ENCODE results near the gene HES5.
A peak's percentile ranks its signal among the peaks of the same experiment; 100 is the strongest.

The HES5 gene

GRCh38 chr1:2528966-2529783, 888 bp downstream of the HES5 start:
- no peak for DNase-seq

- DNase-seq: no peak
These were observed 1.5 kb downstream of the HES5 start for GRCh38 chr1:2528611-2528965.

- no peak for DNase-seq
These were observed 2.0 kb downstream of the HES5 start for GRCh38 chr1:2528016-2528415.

- no peak for DNase-seq
These were observed 2.6 kb downstream of the HES5 start for GRCh38 chr1:2527556-2527860.

- DNase-seq: peak; percentile 71
These were observed 3.1 kb downstream of the HES5 start for GRCh38 chr1:2526824-2527555.

GRCh38 chr1:2525920-2526823, 3.9 kb downstream of the HES5 start, which contains the start of gene PANK4:
Gene PANK4 (minus strand): TSS chr1:2526596. CDS start chr1:2526587, 9 bp downstream.
- peak; percentile 88 for DNase-seq

DNA sequence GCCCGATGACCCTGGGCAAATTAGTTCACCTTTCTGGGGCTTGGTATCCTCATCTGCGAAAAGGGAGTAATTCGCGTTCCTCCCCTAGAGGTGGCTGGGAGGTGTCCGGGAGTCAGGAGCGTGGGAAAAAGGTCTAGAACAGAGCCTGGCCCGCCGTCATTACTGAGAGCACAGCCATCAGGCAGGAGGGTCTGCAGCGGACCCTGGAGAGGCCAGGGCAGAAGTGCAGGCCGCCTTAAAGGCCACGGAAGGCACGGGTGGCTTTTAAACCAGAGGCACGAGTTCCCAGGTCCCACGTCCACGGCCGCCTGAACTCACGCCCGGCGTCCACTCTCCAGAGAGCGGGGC, 4.5 kb downstream of the HES5 start:
- DNase-seq: no peak

DNA sequence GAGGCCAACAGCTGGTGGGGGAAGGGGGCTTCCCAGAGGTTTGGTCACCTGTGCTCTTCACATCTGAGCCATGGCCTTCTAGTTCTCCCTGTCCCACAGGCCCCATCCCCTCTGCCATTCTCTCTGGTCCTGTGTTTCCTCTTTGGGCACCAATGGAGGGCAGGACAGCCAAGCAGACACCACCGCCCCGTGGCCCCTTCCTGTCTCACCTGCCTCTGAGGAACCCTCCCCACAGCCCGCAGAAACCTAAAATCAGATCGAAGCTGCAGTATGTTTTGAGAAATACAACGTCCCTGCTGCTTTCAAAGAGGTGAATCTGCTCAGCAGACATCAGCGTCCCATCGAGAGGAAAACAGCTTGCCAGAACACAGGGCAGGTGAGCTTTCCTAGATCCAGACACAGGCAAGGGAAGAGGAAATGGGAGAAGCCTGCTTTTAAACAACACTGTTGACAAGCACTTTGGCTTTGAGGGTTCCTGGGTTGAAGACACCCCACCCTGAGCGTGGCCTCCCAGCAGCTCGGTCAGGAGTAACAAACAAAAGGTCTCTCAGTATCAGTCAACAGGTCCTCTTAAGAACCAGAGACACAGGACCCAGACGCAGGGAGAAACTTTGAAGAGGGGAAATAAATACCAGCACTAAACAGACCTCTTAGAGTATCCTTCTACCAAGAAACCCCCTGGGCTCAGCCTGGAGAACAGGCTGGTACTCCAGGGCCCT, 6.0 kb downstream of the HES5 start:
- DNase-seq: no peak

- DNase-seq: no peak
These were observed 6.7 kb downstream of the HES5 start for GRCh38 chr1:2523191-2523890.

DNA sequence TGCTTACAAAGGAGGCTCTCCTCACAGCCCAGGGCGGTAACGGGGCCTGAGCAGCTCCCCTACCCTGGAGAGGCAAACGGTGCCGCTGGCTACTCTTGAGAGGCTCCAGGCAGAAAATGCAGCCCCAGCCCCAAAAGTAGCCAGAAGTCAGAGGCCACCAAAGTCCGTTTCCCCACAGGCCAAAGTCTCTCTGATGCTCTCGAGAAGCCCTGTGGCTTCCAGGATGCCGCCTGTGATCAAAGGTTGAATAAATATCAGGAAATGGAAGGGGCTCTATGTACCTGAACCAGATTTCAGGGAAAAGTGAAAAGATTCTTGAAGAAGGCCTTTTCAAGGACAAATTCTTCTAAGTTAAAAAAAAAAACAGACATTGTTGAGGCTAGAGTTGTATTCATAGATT, 7.8 kb downstream of the HES5 start:
- no peak for DNase-seq

GRCh38 chr1:2520806-2521205, 9.3 kb downstream of the HES5 start:
- DNase-seq: no peak

- DNase-seq: no peak
These were observed 9.9 kb downstream of the HES5 start for GRCh38 chr1:2520206-2520605.

GRCh38 chr1:2519729-2520128, 10.3 kb downstream of the HES5 start:
- no peak for DNase-seq

DNA sequence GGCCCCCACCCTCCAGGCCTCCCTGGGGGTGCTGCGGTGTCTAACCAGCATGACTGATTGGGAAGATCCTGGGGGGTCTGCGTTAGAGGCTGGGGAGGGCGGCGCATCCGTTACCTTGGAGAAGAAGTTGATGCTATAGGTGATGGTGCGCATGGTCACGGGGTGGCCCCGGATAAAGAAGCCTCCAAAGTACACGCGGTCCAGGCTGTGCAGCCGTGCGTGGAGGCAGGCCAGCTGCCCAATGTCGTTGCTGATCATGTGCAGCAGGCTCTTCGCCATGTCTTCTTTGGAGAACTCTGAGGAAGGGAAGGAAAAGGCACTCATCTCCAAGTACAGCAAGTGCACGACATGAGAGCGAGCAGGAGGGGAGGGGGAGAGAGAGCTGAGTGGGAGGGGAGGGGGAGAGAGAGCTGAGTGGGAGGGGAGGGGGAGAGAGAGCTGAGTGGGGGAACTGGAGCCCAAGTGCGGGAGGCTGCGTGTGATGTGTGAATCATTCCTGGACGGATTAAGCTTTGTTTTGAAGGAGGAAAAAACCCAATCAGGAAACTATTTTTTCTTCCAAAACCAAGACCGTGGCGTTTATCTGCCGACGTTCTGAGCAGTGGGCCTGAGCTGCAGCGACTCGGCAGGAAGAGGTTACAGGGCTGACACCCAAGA, 10.9 kb downstream of the HES5 start:
- DNase-seq: no peak

DNA sequence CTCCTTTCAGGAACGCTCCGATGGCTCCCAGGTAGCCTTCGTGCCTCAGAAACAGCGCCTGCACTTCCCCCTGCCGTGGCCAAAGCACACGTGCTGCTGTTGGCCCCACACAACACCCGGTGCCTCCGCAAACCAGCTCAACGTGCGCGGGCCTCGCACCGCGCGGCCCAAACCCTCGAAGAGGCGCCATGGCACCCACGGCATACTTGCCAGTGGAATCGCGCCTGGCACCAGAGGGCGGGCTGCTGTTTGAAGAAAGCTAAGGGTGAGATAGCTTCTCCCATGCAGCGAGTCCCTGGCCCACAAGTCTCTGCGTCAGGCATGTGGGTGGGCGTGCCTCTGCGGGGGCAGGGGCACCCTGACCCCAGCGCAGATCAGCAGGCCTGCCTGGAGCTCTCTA, 11.5 kb downstream of the HES5 start:
- no peak for DNase-seq

DNA sequence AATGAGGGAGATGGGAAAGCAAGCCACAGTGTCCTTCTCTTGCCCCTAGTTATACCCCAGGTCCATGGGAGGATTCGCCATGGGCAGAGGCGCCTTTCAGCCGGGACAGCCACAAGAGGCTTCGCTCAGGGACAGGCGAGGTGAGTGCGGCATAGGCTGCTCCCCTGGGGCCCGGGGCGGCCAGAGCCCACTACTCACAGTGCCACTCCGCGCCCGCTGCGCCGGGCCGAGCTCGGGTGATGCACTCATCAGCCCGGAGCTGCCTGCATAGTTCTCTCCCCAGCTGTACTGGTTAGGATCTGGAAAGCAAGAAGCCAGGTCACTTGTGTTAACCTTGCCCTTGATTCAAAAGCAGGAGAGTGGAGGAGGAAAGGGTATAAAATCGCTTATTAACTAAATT, 12.1 kb downstream of the HES5 start:
- no peak for DNase-seq

DNA sequence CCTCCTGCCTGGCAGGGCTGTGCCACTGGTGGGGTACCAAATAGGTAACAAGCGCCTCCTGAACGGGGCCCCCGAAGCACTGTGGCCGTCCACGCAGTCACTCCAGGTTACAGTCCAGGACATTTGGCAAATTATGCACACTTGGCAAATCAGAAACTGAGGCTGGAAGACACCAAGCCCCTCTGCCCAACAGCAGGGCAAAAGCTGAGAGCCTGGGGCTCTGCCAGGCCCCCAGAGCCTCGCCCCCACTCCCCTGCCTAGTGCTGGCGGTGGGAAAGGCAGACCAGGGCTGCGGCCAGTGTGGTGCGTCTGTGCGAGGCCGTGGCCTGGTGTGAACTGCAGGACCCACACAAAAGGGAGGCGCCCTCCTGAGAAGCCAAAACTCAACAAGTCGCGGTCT, 13.1 kb downstream of the HES5 start:
- no peak for DNase-seq

DNA sequence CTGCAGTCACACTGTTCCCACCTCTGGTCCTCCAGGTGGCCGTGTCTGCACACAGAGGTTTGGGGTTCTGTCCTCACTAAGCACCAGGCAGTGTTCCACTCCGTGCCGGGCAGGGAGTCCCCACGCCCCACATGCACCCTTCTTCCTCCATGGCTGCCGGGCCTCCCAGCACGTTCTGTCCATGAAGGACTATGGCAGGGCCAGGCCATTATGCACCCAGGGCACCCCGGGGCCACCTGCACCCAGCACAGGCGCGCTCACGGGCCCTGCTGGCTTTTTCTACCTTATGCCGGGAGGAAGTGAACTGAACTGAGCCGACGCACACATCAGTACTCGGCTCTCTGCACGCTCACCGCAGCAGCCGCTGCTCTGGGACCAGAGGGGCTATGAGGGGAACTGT, 13.9 kb downstream of the HES5 start:
- no peak for DNase-seq

DNA sequence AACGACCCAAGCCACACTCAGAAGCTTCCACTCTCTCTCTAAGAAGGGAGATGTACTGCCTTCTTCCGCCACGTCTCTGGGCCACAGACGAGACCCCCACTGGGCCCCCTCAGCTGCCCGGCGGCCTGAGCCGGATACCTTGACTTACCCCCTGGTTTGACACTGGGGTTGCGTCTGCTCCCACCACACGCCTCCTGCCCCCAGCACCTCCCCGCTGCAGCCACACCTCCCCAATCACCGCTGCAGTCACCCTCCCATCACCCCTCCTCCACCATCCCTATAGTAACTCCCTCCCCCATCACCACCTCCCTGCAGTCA, 14.3 kb downstream of the HES5 start:
- DNase-seq: no peak

- no peak for DNase-seq
These were observed 14.9 kb downstream of the HES5 start for GRCh38 chr1:2514863-2515762.

All from NCI-H2227 treated with DMSO at 0.1 percent for 48 hours (cell line).